Upper lobe of left lung (tissue), 4 donors: Measurements from ENCODE around the gene PTPRN2.

Experiments
- CTCF ChIP-seq, 6 experiments: fragments of 450-650 bp in 4 of 6; fragments of 200-600 bp in 2 of 6; sonication (generic) in 2 of 6; IDR thresholded peaks; one replicate each; pipeline ENCODE4 v1.5.1; 2016 to 2019; ENCODE audit warnings: antibody characterized with exemption in 6 of 6
- EP300 ChIP-seq, 4 donors: sonication (generic); formaldehyde crosslinking; IDR thresholded peaks; one replicate each; pipeline ENCODE4 v1.5.1; 2017; ENCODE audit warnings: antibody characterized with exemption in 4 of 4, control low read depth in 2 of 4
- POLR2A ChIP-seq, 4 donors: fragments of 450-650 bp; IDR thresholded peaks; one replicate each; pipeline ENCODE4 v1.5.1; 2016 to 2017; ENCODE audit warnings: antibody characterized with exemption in 4 of 4, mild to moderate bottlenecking in 2 of 4
- POLR2AphosphoS5 ChIP-seq, 2 donors: sonication (generic); formaldehyde crosslinking; IDR thresholded peaks; one replicate each; pipeline ENCODE4 v1.5.1; 2017; ENCODE audit warnings: antibody characterized with exemption in 2 of 2

GRCh38 chr7:157905651-157906461, 681.8 kb downstream of the PTPRN2 start:
- TF ChIP-seq EP300 (IDR thresholded peaks at IDR 0.05) (no peak), CTCF (IDR thresholded peaks at IDR 0.05) (no peak), POLR2A (IDR thresholded peaks at IDR 0.05) (no peak), POLR2AphosphoS5 (IDR thresholded peaks at IDR 0.05) (no peak)
